Measurements from ENCODE around the gene NDUFA12. TPM values are rescaled to one million over a fixed set of nuclear protein-coding genes. Genes with fewer than 3 reads are reported as not detected.
A peak's percentile ranks its signal among the peaks of the same experiment; 100 is the strongest.

NDUFA12 gene
- polyA plus RNA-seq, 1 experiment, result 188 TPM

DNA sequence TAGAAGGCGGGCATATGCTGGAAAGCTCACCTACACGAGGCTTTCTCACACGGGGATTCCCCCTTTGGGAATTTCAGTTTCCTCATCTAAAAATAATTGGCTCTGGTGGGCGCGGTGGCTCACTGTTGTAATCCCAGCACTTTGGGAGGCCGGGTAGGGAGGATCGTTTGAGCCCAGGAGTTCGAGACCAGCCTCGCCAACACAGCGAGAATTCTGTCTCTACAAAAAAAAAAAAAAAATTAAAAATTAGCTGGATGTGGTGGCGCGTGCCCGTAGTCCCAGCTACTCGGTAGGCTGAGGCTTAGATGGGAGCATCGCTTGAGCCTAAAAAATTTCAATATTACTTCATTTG lies 400 bp upstream of the NDUFA12 start:
- ChIA-PET POLR2A (interaction anchor here (0.5 to 1.7 kb wide), 7 partner anchors 10 to 563 kb away, joined by 3 to 9 read pairs (median 7); no protein-coding TSS in a partner anchor), CTCF (interaction anchor here (1.2 kb wide), 1 partner anchor 69 kb away, joined by 7 read pairs; the partner anchor contains the start of gene NR2C1)

GRCh38 chr12:95002754-95003153 lies 743 bp downstream of the NDUFA12 start:
- ChIA-PET POLR2A (interaction anchor here (0.5 to 1.7 kb wide), 4 partner anchors 9 to 1490 kb away, joined by 3 to 7 read pairs (median 6); no protein-coding TSS in a partner anchor), CTCF (no interaction called here)
- TF ChIP-seq, protein P1, sequence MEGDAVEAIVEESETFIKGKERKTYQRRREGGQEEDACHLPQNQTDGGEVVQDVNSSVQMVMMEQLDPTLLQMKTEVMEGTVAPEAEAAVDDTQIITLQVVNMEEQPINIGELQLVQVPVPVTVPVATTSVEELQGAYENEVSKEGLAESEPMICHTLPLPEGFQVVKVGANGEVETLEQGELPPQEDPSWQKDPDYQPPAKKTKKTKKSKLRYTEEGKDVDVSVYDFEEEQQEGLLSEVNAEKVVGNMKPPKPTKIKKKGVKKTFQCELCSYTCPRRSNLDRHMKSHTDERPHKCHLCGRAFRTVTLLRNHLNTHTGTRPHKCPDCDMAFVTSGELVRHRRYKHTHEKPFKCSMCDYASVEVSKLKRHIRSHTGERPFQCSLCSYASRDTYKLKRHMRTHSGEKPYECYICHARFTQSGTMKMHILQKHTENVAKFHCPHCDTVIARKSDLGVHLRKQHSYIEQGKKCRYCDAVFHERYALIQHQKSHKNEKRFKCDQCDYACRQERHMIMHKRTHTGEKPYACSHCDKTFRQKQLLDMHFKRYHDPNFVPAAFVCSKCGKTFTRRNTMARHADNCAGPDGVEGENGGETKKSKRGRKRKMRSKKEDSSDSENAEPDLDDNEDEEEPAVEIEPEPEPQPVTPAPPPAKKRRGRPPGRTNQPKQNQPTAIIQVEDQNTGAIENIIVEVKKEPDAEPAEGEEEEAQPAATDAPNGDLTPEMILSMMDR (IDR thresholded peaks at IDR 0.05; ENCODE audit: low read depth, low read length), result no peak
- Histone ChIP-seq H3K27me3 (ENCODE audit: control insufficient read depth, insufficient read depth, low read length) (no peaks in the 10 kb centered on the region), H3K27ac (ENCODE audit: low read depth, low read length) (peak overlapping the region; percentile 33), H3K4me3 (ENCODE audit: low read depth, low read length) (peak overlapping the region; percentile 90), H3K9me3 (ENCODE audit: control insufficient read depth, insufficient read depth, low read length) (peaks cover 3% of the 10 kb centered on the region)
- no peak for DNase-seq (ENCODE audit: low read depth, low spot score)

More for the DNA sequence above, 400 bp upstream of the NDUFA12 start:
- TF ChIP-seq, protein P1 (IDR thresholded peaks at IDR 0.05; ENCODE audit: low read depth, low read length), result no peak
- DNase-seq (ENCODE audit: low read depth, low spot score), result no peak
- H3K27me3 ChIP-seq (ENCODE audit: control insufficient read depth, insufficient read depth, low read length), result no peaks in the 10 kb centered on the region
- H3K4me3 ChIP-seq (ENCODE audit: low read depth, low read length), result peak overlapping the region; percentile 90
- peaks cover 11% of the 10 kb centered on the region for H3K9me3 ChIP-seq (ENCODE audit: control insufficient read depth, insufficient read depth, low read length)
- peak overlapping the region; percentile 39 for H3K27ac ChIP-seq (ENCODE audit: low read depth, low read length)

DNA sequence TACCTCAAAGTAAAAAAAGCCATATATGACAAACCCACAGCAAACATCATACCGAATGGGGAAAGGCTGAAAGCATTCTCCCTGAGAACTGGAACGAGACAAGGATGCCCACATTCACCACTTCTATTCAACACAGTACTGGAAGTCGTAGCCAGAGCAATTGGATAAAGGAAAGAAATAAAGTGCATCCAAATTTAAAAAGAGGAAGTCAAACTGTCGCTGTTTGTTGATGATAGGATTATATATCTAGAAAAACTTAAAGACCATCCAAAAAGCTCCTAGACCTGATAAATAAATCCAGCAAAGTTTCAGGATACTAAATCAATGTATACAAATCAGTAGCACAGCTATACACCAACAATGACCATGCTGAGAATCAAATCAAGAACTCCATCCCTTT lies 5.2 kb downstream of the NDUFA12 start:
- POLR2A ChIA-PET, result no interaction called here
- Histone ChIP-seq H3K4me3 (ENCODE audit: low read depth, low read length) (no peak overlapping the region), H3K27ac (ENCODE audit: low read depth, low read length) (no peak overlapping the region), H3K27me3 (ENCODE audit: control insufficient read depth, insufficient read depth, low read length) (no peaks in the 10 kb centered on the region), H3K9me3 (ENCODE audit: control insufficient read depth, insufficient read depth, low read length) (no peaks in the 10 kb centered on the region; the same call in 1 of the 2 replicates)
- no peak for DNase-seq (ENCODE audit: low read depth, low spot score)
- TF ChIP-seq, protein P1 (IDR thresholded peaks at IDR 0.05; ENCODE audit: low read depth, low read length), result no peak
- CTCF ChIA-PET, result no interaction called here

GRCh38 chr12:94997726-94998125 lies 5.8 kb downstream of the NDUFA12 start:
- CTCF ChIA-PET, result interaction anchor here (0.6 kb wide), 1 partner anchor 473 kb away, joined by 5 read pairs; no protein-coding TSS in a partner anchor
- H3K27ac ChIP-seq (ENCODE audit: low read depth, low read length), result no peak overlapping the region

GRCh38 chr12:94997061-94997460 lies 6.4 kb downstream of the NDUFA12 start:
- ChIA-PET POLR2A (no interaction called here), CTCF (no interaction called here)
- Histone ChIP-seq H3K9me3 (ENCODE audit: control insufficient read depth, insufficient read depth, low read length) (no peaks in the 10 kb centered on the region; the same call in 1 of the 2 replicates), H3K4me3 (ENCODE audit: low read depth, low read length) (no peak overlapping the region), H3K27ac (ENCODE audit: low read depth, low read length) (no peak overlapping the region), H3K27me3 (ENCODE audit: control insufficient read depth, insufficient read depth, low read length) (no peaks in the 10 kb centered on the region)
- no peak for DNase-seq (ENCODE audit: low read depth, low spot score)
- TF ChIP-seq, protein P1 (IDR thresholded peaks at IDR 0.05; ENCODE audit: low read depth, low read length), result no peak

More at GRCh38 chr12:94997726-94998125, 5.8 kb downstream of the NDUFA12 start:
- Histone ChIP-seq H3K4me3 (ENCODE audit: low read depth, low read length) (no peak overlapping the region), H3K9me3 (ENCODE audit: control insufficient read depth, insufficient read depth, low read length) (no peaks in the 10 kb centered on the region; the same call in 1 of the 2 replicates), H3K27me3 (ENCODE audit: control insufficient read depth, insufficient read depth, low read length) (no peaks in the 10 kb centered on the region)
- TF ChIP-seq, protein P1 (IDR thresholded peaks at IDR 0.05; ENCODE audit: low read depth, low read length), result no peak
- POLR2A ChIA-PET, result no interaction called here
- no peak for DNase-seq (ENCODE audit: low read depth, low spot score)

All from AG04450 (cell line).